ENCODE data around the gene IQCH. TPM values are rescaled to one million over a fixed set of nuclear protein-coding genes. Genes with fewer than 3 reads are reported as not detected.
A peak's percentile ranks its signal among the peaks of the same experiment; 100 is the strongest.

Gene IQCH
- total RNA-seq, 2 donors from 2014 or later: 1.6 to 6.7 TPM

GRCh38 chr15:67543348-67543718 lies 288.7 kb downstream of the IQCH start:
- intact Hi-C loops (cut with DNase I): no loop called here
- DNase-seq: peak; percentile 23 to 37 (median 28)

GRCh38 chr15:67544475-67544874 lies 289.9 kb downstream of the IQCH start:
- Histone ChIP-seq H3K36me3 (replicated peaks in 1 of 2; ENCODE audit: insufficient read depth in 1 of 2, low read depth in 2 of 2) (no peaks in the 10 kb centered on the region), H3K27me3 (no peaks in the 10 kb centered on the region), H3K4me3 (no peak overlapping the region), H3K27ac (no peak overlapping the region), H3K4me1 (peaks cover 34% of the 10 kb centered on the region), H3K9me3 (no peaks in the 10 kb centered on the region)
- intact Hi-C loops (cut with DNase I): no loop called here
- TF ChIP-seq POLR2A (IDR thresholded peaks at IDR 0.05) (no peak), CTCF (IDR thresholded peaks at IDR 0.05) (no peak)
- DNase-seq: no peak
- 94 to 96% methylated on average over 3 of the region's 3 CpGs for WGBS, 2 donors
- ATAC-seq: no peak

More at GRCh38 chr15:67543348-67543718, 288.7 kb downstream of the IQCH start:
- Histone ChIP-seq H3K36me3 (replicated peaks in 1 of 2; ENCODE audit: insufficient read depth in 1 of 2, low read depth in 2 of 2) (no peaks in the 10 kb centered on the region), H3K9me3 (no peaks in the 10 kb centered on the region), H3K27ac (peak overlapping the region in 3 of 4 donors; percentile 74 to 85 (median 82)), H3K27me3 (no peaks in the 10 kb centered on the region), H3K4me1 (peaks cover 27% of the 10 kb centered on the region), H3K4me3 (peak overlapping the region; percentile 42 to 52)
- TF ChIP-seq CTCF (IDR thresholded peaks at IDR 0.05) (no peak), POLR2A (IDR thresholded peaks at IDR 0.05) (no peak)
- ATAC-seq: peak; percentile 31
- 13 to 44% methylated on average over 7 of the region's 7 CpGs for WGBS, 2 donors

- intact Hi-C loops (cut with DNase I): no loop called here
- no peaks in the 10 kb centered on the region for H3K9me3 ChIP-seq
- H3K4me3 ChIP-seq: no peak overlapping the region
- H3K4me1 ChIP-seq: peaks cover 32% of the 10 kb centered on the region
- no peaks in the 10 kb centered on the region for H3K36me3 ChIP-seq (replicated peaks in 1 of 2; ENCODE audit: insufficient read depth in 1 of 2, low read depth in 2 of 2)
- no peaks in the 10 kb centered on the region for H3K27me3 ChIP-seq
- no peak overlapping the region for H3K27ac ChIP-seq
- no peak for TF ChIP-seq CTCF (IDR thresholded peaks at IDR 0.05)
- TF ChIP-seq POLR2A (IDR thresholded peaks at IDR 0.05): no peak
- 66 to 77% methylated on average over 1 to 3 of the region's 3 CpGs for WGBS, 2 donors
- no peak for DNase-seq
- ATAC-seq: no peak
These were observed 291.3 kb downstream of the IQCH start for GRCh38 chr15:67545864-67546263.

GRCh38 chr15:67547064-67547463 lies 292.5 kb downstream of the IQCH start:
- Histone ChIP-seq H3K9me3 (no peaks in the 10 kb centered on the region), H3K36me3 (replicated peaks in 1 of 2; ENCODE audit: insufficient read depth in 1 of 2, low read depth in 2 of 2) (no peaks in the 10 kb centered on the region), H3K4me1 (peaks cover 26% of the 10 kb centered on the region), H3K4me3 (no peak overlapping the region), H3K27ac (no peak overlapping the region), H3K27me3 (no peaks in the 10 kb centered on the region)
- 75 to 80% methylated on average over 2 of the region's 2 CpGs for WGBS, 2 donors
- intact Hi-C loops (cut with DNase I): no loop called here
- no peak for ATAC-seq
- no peak for DNase-seq
- TF ChIP-seq POLR2A (IDR thresholded peaks at IDR 0.05) (no peak), CTCF (IDR thresholded peaks at IDR 0.05) (no peak)

GRCh38 chr15:67547836-67548235 lies 293.2 kb downstream of the IQCH start:
- no peak overlapping the region for H3K27ac ChIP-seq

More at GRCh38 chr15:67547836-67548235, 293.2 kb downstream of the IQCH start:
- TF ChIP-seq POLR2A (IDR thresholded peaks at IDR 0.05) (no peak), CTCF (IDR thresholded peaks at IDR 0.05) (no peak)
- intact Hi-C loops (cut with DNase I): no loop called here
- peaks cover 26% of the 10 kb centered on the region for H3K4me1 ChIP-seq
- H3K27me3 ChIP-seq: no peaks in the 10 kb centered on the region
- no peaks in the 10 kb centered on the region for H3K36me3 ChIP-seq (replicated peaks in 1 of 2; ENCODE audit: insufficient read depth in 1 of 2, low read depth in 2 of 2)
- ATAC-seq (no peak), DNase-seq (no peak)
- 76 to 81% methylated on average over 3 of the region's 3 CpGs for WGBS, 2 donors
- H3K9me3 ChIP-seq: no peaks in the 10 kb centered on the region
- H3K4me3 ChIP-seq: no peak overlapping the region

Data from body of pancreas (tissue), 4 donors.